ENCODE data around the gene NHLH1. TPM values are rescaled to one million over a fixed set of nuclear protein-coding genes. Genes with fewer than 3 reads are reported as not detected.

Gene NHLH1
- total RNA-seq (not detected), polyA plus RNA-seq (under 1 TPM in 1 of 4 donors, not detected in 3; 0.06 TPM)

GRCh38 chr1:160366731-160367515 lies at the start of gene NHLH1:
Gene NHLH1, plus strand, starts transcription at chr1:160367071. Its CDS starts 3,661 bp downstream, at chr1:160370732.
- H3K4me1 Mint-ChIP-seq = peaks cover 0 to 2% (median 0%) of the 10 kb centered on the region in 4 donors
- H3K4me3 Mint-ChIP-seq = no peak within 1 kb of the TSS
- ATAC-seq (ENCODE audit: low read depth in 2 of 2) (no peak), DNase-seq (no peak)
- Histone ChIP-seq H3K36me3 (ENCODE audit: control insufficient read depth, insufficient read depth, low read length) (no peaks in the 10 kb centered on the region), H3K27me3 (ENCODE audit: control insufficient read depth, insufficient read depth, low read length) (no peaks in the 10 kb centered on the region), H3K4me3 (ENCODE audit: low read depth, low read length) (no peak within 1 kb of the TSS), H3K27ac (ENCODE audit: insufficient read depth, low read length, poor library complexity, severe bottlenecking) (no peak within 1 kb of the TSS), H3K4me1 (ENCODE audit: control insufficient read depth, insufficient read depth, low read length, poor library complexity, severe bottlenecking) (no peaks in the 10 kb centered on the region), H3K9me3 (ENCODE audit: control insufficient read depth in 2 of 2, low read length in 2 of 2) (no peaks in the 10 kb centered on the region)
- no peaks in the 10 kb centered on the region for H3K27me3 Mint-ChIP-seq
- no peaks in the 10 kb centered on the region for H3K36me3 Mint-ChIP-seq
- peak within 1 kb of the TSS in 2 of 3 donors; percentile 30 to 51 for H3K27ac Mint-ChIP-seq
- H3K9me3 Mint-ChIP-seq = peaks cover 0 to 1% (median 0%) of the 10 kb centered on the region in 7 donors

GRCh38 chr1:160322831-160323230 lies 44.0 kb upstream of the NHLH1 start:
- H3K4me1 Mint-ChIP-seq = peaks cover 25 to 28% (median 26%) of the 10 kb centered on the region in 4 donors
- no peaks in the 10 kb centered on the region for H3K9me3 ChIP-seq (ENCODE audit: control insufficient read depth in 2 of 2, low read length in 2 of 2)
- H3K27me3 Mint-ChIP-seq = no peaks in the 10 kb centered on the region
- H3K36me3 ChIP-seq (ENCODE audit: control insufficient read depth, insufficient read depth, low read length) = peaks cover 81% of the 10 kb centered on the region
- peaks cover 68% of the 10 kb centered on the region for H3K36me3 Mint-ChIP-seq
- no peak overlapping the region for H3K4me3 ChIP-seq (ENCODE audit: low read depth, low read length)
- ATAC-seq (ENCODE audit: low read depth in 2 of 2) (no peak), DNase-seq (no peak)
- H3K4me3 Mint-ChIP-seq = no peak overlapping the region
- no peaks in the 10 kb centered on the region for H3K4me1 ChIP-seq (ENCODE audit: control insufficient read depth, insufficient read depth, low read length, poor library complexity, severe bottlenecking)
- no peaks in the 10 kb centered on the region for H3K27me3 ChIP-seq (ENCODE audit: control insufficient read depth, insufficient read depth, low read length)
- peaks cover 0 to 2% (median 0%) of the 10 kb centered on the region in 7 donors for H3K9me3 Mint-ChIP-seq
- H3K27ac ChIP-seq (ENCODE audit: insufficient read depth, low read length, poor library complexity, severe bottlenecking) = no peak overlapping the region
- H3K27ac Mint-ChIP-seq = no peak overlapping the region

- no peak overlapping the region for H3K4me3 ChIP-seq (ENCODE audit: low read depth, low read length)
- H3K9me3 ChIP-seq (ENCODE audit: control insufficient read depth in 2 of 2, low read length in 2 of 2) = no peaks in the 10 kb centered on the region
- Mint-ChIP-seq H3K4me1 (peaks cover 20 to 28% (median 25%) of the 10 kb centered on the region in 4 donors), H3K27ac (no peak overlapping the region), H3K9me3 (no peaks in the 10 kb centered on the region), H3K27me3 (no peaks in the 10 kb centered on the region), H3K36me3 (peaks cover 62% of the 10 kb centered on the region), H3K4me3 (no peak overlapping the region)
- no peaks in the 10 kb centered on the region for H3K27me3 ChIP-seq (ENCODE audit: control insufficient read depth, insufficient read depth, low read length)
- H3K36me3 ChIP-seq (ENCODE audit: control insufficient read depth, insufficient read depth, low read length) = peaks cover 89% of the 10 kb centered on the region
- no peaks in the 10 kb centered on the region for H3K4me1 ChIP-seq (ENCODE audit: control insufficient read depth, insufficient read depth, low read length, poor library complexity, severe bottlenecking)
- no peak overlapping the region for H3K27ac ChIP-seq (ENCODE audit: insufficient read depth, low read length, poor library complexity, severe bottlenecking)
- ATAC-seq (ENCODE audit: low read depth in 2 of 2) (no peak), DNase-seq (no peak)
Observed at GRCh38 chr1:160325252-160325651, 41.6 kb upstream of the NHLH1 start.

GRCh38 chr1:160326418-160326817 lies 40.5 kb upstream of the NHLH1 start:
- Histone ChIP-seq H3K4me1 (ENCODE audit: control insufficient read depth, insufficient read depth, low read length, poor library complexity, severe bottlenecking) (no peaks in the 10 kb centered on the region), H3K27ac (ENCODE audit: insufficient read depth, low read length, poor library complexity, severe bottlenecking) (no peak overlapping the region), H3K4me3 (ENCODE audit: low read depth, low read length) (no peak overlapping the region), H3K27me3 (ENCODE audit: control insufficient read depth, insufficient read depth, low read length) (no peaks in the 10 kb centered on the region), H3K36me3 (ENCODE audit: control insufficient read depth, insufficient read depth, low read length) (peaks cover 94% of the 10 kb centered on the region), H3K9me3 (ENCODE audit: control insufficient read depth in 2 of 2, low read length in 2 of 2) (no peaks in the 10 kb centered on the region)
- ATAC-seq (ENCODE audit: low read depth in 2 of 2) = no peak
- peaks cover 59% of the 10 kb centered on the region for H3K36me3 Mint-ChIP-seq
- no peak overlapping the region for H3K4me3 Mint-ChIP-seq
- H3K9me3 Mint-ChIP-seq = no peaks in the 10 kb centered on the region
- peaks cover 11 to 23% (median 21%) of the 10 kb centered on the region in 4 donors for H3K4me1 Mint-ChIP-seq
- no peak for DNase-seq
- no peaks in the 10 kb centered on the region for H3K27me3 Mint-ChIP-seq
- H3K27ac Mint-ChIP-seq = no peak overlapping the region

GRCh38 chr1:160328184-160328583 lies 38.7 kb upstream of the NHLH1 start:
- no peaks in the 10 kb centered on the region for H3K9me3 ChIP-seq (ENCODE audit: control insufficient read depth in 2 of 2, low read length in 2 of 2)
- ATAC-seq (ENCODE audit: low read depth in 2 of 2) (no peak), DNase-seq (no peak)
- no peaks in the 10 kb centered on the region for H3K27me3 Mint-ChIP-seq
- no peak overlapping the region for H3K27ac Mint-ChIP-seq
- peaks cover 56% of the 10 kb centered on the region for H3K36me3 Mint-ChIP-seq
- no peaks in the 10 kb centered on the region for H3K27me3 ChIP-seq (ENCODE audit: control insufficient read depth, insufficient read depth, low read length)
- H3K36me3 ChIP-seq (ENCODE audit: control insufficient read depth, insufficient read depth, low read length) = peaks cover 94% of the 10 kb centered on the region
- no peak overlapping the region for H3K4me3 Mint-ChIP-seq
- H3K4me3 ChIP-seq (ENCODE audit: low read depth, low read length) = no peak overlapping the region
- no peak overlapping the region for H3K27ac ChIP-seq (ENCODE audit: insufficient read depth, low read length, poor library complexity, severe bottlenecking)
- H3K4me1 ChIP-seq (ENCODE audit: control insufficient read depth, insufficient read depth, low read length, poor library complexity, severe bottlenecking) = no peaks in the 10 kb centered on the region
- H3K9me3 Mint-ChIP-seq = no peaks in the 10 kb centered on the region
- peaks cover 8 to 19% (median 13%) of the 10 kb centered on the region in 4 donors for H3K4me1 Mint-ChIP-seq

GRCh38 chr1:160330119-160330518 lies 36.8 kb upstream of the NHLH1 start:
- no peaks in the 10 kb centered on the region for H3K4me1 ChIP-seq (ENCODE audit: control insufficient read depth, insufficient read depth, low read length, poor library complexity, severe bottlenecking)
- H3K27ac ChIP-seq (ENCODE audit: insufficient read depth, low read length, poor library complexity, severe bottlenecking) = no peak overlapping the region
- DNase-seq = peak in 1 of 3 donors; percentile 12
- peaks cover 94% of the 10 kb centered on the region for H3K36me3 ChIP-seq (ENCODE audit: control insufficient read depth, insufficient read depth, low read length)
- Mint-ChIP-seq H3K36me3 (peaks cover 57% of the 10 kb centered on the region), H3K9me3 (no peaks in the 10 kb centered on the region), H3K27ac (no peak overlapping the region), H3K27me3 (no peaks in the 10 kb centered on the region), H3K4me1 (peaks cover 8 to 18% (median 15%) of the 10 kb centered on the region in 4 donors), H3K4me3 (no peak overlapping the region)
- ATAC-seq (ENCODE audit: low read depth in 2 of 2) = no peak
- H3K4me3 ChIP-seq (ENCODE audit: low read depth, low read length) = no peak overlapping the region
- H3K27me3 ChIP-seq (ENCODE audit: control insufficient read depth, insufficient read depth, low read length) = no peaks in the 10 kb centered on the region
- no peaks in the 10 kb centered on the region for H3K9me3 ChIP-seq (ENCODE audit: control insufficient read depth in 2 of 2, low read length in 2 of 2)

- Histone ChIP-seq H3K36me3 (ENCODE audit: control insufficient read depth, insufficient read depth, low read length) (peaks cover 95% of the 10 kb centered on the region), H3K9me3 (ENCODE audit: control insufficient read depth in 2 of 2, low read length in 2 of 2) (no peaks in the 10 kb centered on the region), H3K4me3 (ENCODE audit: low read depth, low read length) (no peak overlapping the region), H3K27me3 (ENCODE audit: control insufficient read depth, insufficient read depth, low read length) (no peaks in the 10 kb centered on the region), H3K4me1 (ENCODE audit: control insufficient read depth, insufficient read depth, low read length, poor library complexity, severe bottlenecking) (no peaks in the 10 kb centered on the region), H3K27ac (ENCODE audit: insufficient read depth, low read length, poor library complexity, severe bottlenecking) (no peak overlapping the region)
- no peaks in the 10 kb centered on the region for H3K27me3 Mint-ChIP-seq
- no peak for ATAC-seq (ENCODE audit: low read depth in 2 of 2)
- H3K27ac Mint-ChIP-seq = no peak overlapping the region
- no peak overlapping the region for H3K4me3 Mint-ChIP-seq
- DNase-seq = no peak
- H3K4me1 Mint-ChIP-seq = peaks cover 11 to 16% (median 15%) of the 10 kb centered on the region in 4 donors
- peaks cover 48% of the 10 kb centered on the region for H3K36me3 Mint-ChIP-seq
- no peaks in the 10 kb centered on the region for H3K9me3 Mint-ChIP-seq
Observed at GRCh38 chr1:160332516-160332915, 34.4 kb upstream of the NHLH1 start.

GRCh38 chr1:160338580-160338979 lies 28.3 kb upstream of the NHLH1 start:
- H3K36me3 Mint-ChIP-seq = peaks cover 38% of the 10 kb centered on the region
- Histone ChIP-seq H3K36me3 (ENCODE audit: control insufficient read depth, insufficient read depth, low read length) (peaks cover 60% of the 10 kb centered on the region), H3K27ac (ENCODE audit: insufficient read depth, low read length, poor library complexity, severe bottlenecking) (no peak overlapping the region)

More at GRCh38 chr1:160338580-160338979, 28.3 kb upstream of the NHLH1 start:
- H3K27me3 Mint-ChIP-seq = peaks cover 4% of the 10 kb centered on the region
- Histone ChIP-seq H3K4me1 (ENCODE audit: control insufficient read depth, insufficient read depth, low read length, poor library complexity, severe bottlenecking) (peaks cover 24% of the 10 kb centered on the region), H3K4me3 (ENCODE audit: low read depth, low read length) (no peak overlapping the region), H3K9me3 (ENCODE audit: control insufficient read depth in 2 of 2, low read length in 2 of 2) (no peaks in the 10 kb centered on the region), H3K27me3 (ENCODE audit: control insufficient read depth, insufficient read depth, low read length) (no peaks in the 10 kb centered on the region)
- peak overlapping the region in 1 of 4 donors; percentile 27 for H3K4me3 Mint-ChIP-seq
- H3K27ac Mint-ChIP-seq = peak overlapping the region in 2 of 3 donors; percentile 56 to 91
- H3K4me1 Mint-ChIP-seq = peaks cover 33 to 55% (median 48%) of the 10 kb centered on the region in 4 donors
- DNase-seq (no peak), ATAC-seq (ENCODE audit: low read depth in 2 of 2) (no peak)
- peaks cover 0 to 2% (median 0%) of the 10 kb centered on the region in 7 donors for H3K9me3 Mint-ChIP-seq
